OCI-LY3 (cell line): Measurements from ENCODE around the gene GNG12.

Source experiments
- CTCF ChIP-seq: fragments of 200-600, 300-600 bp; sonication (generic); IDR thresholded peaks from 2 replicates; pipeline ENCODE4 v1.5.1; 2014; ENCODE audit warnings: antibody characterized with exemption, low read length, low read depth
- EZH2phosphoT487 ChIP-seq: fragments of 200-600 bp; shearing (Covaris generic); IDR thresholded peaks from 2 replicates; pipeline ENCODE4 v1.6.1; 2018; ENCODE audit warnings: antibody characterized with exemption, mixed run types, low read depth

- no peak for TF ChIP-seq CTCF
- no peak for TF ChIP-seq EZH2phosphoT487
Measured at GRCh38 chr1:67685558-67686266, 147.6 kb downstream of the GNG12 start.
